GM12801 (cell line): ENCODE data around the gene DISP2.

Experiments
- CTCF ChIP-seq: IDR thresholded peaks from one replicate; pipeline ENCODE4 v1.5.1; 2011; ENCODE audit warnings: control low read depth; ENCODE audit not compliant: insufficient read length; ENCODE audit errors: extremely low read depth

The DISP2 gene

GRCh38 chr15:40368719-40369473 lies 10.9 kb downstream of the DISP2 start:
- no peak for TF ChIP-seq CTCF

GRCh38 chr15:40369474-40369869 lies 11.5 kb downstream of the DISP2 start:
- no peak for TF ChIP-seq CTCF

GRCh38 chr15:40369971-40370370 lies 12.0 kb downstream of the DISP2 start:
- no peak for TF ChIP-seq CTCF

GRCh38 chr15:40372981-40373380 lies 15.0 kb downstream of the DISP2 start:
- TF ChIP-seq CTCF: no peak

GRCh38 chr15:40377606-40378005 lies 19.6 kb downstream of the DISP2 start:
- no peak for TF ChIP-seq CTCF

GRCh38 chr15:40379374-40379773 lies 21.4 kb downstream of the DISP2 start:
- no peak for TF ChIP-seq CTCF

- TF ChIP-seq CTCF: no peak
Observed at GRCh38 chr15:40379853-40380252, 21.8 kb downstream of the DISP2 start.
